Activated CD4-positive, CD25-positive, alpha-beta regulatory T cell treated with anti-CD3 and anti-CD28 coated beads, Interleukin-2, amount 50 U/mL, for 72 hours (primary cell): ENCODE results near the gene CXXC5.

Source experiments
- DNase-seq: peaks from one replicate; pipeline ENCODE4 v3.0.0; 2021

The CXXC5 gene

DNA sequence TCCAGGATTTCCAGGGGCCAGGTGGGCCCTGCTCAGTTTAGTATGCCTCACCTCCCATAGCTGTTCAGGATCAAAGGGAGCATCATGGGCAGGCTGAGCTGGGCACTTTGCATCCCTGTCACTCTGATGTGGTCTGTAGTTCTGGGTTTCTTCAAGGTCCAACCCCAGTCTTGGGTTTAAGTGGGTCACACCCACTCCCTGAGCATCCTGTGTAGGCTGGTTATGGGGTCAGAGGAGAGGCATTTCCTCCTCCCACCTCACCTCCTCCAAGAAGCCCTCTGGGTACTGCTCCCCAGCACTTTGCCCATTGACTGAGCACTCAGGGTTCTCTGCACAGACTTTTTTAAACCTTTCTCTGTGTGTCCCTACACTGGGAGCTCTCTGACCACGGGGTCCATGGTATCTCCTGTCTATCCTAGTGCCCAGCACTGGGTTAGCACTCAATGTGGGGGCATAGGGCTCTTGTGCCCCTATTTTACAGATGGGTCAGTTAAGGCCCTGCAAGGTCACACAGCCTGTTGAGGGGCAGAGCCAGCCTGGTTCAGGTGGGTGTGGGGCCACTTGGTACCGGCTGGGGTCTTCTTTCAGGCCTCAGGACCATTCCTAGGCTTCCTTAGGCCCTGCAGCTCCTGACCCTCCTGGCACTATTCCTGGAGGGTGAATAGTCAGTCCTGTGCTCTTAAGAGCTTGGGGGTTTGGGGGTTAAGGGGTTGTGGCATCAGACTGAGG is 19.0 kb downstream of the CXXC5 start:
- DNase-seq = no peak

DNA sequence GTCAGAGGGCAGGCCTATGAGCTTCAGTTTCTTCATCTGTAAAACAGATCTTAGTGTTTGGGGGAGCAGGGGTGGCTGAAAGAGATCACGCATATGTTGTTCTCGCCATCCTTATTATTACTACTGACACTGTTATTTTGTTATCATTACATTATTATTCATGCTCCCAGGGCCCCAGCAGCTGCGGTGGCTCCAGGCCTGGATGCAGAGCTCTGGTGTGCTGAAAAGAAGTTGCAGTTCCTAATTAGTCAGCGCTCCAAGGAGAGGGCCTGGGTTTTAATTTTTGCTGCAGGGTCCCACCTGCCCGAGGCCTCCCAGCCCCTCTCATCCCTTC is 19.5 kb downstream of the CXXC5 start:
- DNase-seq = no peak

DNA sequence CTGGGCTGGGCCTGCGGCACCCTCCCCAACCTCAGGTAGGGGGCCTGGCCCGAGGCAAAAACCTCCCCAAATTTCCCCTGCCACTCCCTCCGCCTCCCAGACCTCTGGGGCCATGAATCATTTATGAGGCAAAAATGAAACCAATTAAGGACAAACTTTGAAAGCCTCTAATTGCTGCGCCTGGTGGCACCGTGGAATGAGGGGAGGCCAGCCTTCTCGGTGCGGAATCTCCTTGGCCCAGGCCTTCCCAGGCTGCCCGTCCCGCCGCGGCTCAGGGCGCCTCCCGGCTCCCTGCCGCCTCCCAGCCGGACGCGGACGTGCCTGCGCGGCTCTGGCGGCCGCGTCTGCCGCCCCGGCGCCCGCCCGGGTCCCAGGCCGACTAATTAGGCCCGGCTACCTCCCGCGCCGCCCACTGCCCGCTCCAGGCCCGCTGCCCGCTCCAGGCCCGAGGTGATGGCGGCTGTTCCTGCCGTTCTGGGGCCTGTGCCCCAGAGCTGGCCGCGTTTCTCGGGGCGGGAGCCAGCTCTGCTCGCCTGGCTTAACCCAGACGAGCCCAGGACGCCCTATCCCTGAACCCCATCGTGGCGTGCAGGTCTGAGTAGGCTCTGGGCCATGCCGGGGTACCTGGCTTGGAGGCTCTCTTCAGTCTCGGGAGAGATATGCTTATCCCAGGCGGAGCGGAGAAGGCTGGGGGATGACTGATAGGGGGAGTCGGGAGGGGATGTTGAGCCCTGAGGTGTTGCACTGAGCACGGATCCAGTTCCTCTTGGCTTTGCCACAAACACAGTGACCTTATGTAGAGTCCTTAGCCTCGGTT is 20.1 kb downstream of the CXXC5 start:
- peak; percentile 55 for DNase-seq

- no peak for DNase-seq
Observed at GRCh38 chr5:139668924-139669661, 20.9 kb downstream of the CXXC5 start.

- DNase-seq = no peak
Observed at GRCh38 chr5:139669662-139670368, 21.7 kb downstream of the CXXC5 start.

DNA sequence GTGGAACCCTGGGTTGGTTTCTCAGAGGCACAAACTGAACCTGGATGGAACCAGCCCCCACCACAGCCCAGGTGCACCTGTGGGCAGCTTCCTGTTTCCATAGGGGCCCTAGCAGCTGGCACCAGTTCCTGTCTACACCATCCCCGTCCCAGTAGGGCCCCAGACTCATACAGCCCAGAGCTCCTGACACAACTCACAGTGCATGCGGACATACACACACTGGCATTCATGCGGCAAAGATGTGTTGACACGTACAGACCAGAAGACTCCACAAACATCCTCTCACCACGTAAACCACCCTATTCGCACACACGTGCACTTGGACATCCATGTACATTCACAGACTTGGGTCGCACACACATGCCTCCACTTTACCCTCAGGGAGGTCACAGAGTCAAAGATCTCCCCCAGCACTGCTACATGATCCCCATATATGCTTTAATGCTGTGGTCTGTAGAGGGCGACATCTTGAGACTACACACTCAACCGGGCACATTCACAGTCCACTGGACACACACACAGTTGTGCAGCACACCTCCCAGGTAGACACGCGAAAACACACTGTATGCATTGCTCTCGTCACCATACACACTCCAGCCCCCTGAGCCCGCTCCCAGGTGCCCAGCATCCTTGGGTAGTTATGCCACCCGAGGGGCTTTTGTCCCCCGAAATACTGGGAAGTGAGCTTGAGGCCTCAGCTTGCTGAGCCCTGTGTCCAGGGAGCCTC is 22.4 kb downstream of the CXXC5 start:
- no peak for DNase-seq

DNA sequence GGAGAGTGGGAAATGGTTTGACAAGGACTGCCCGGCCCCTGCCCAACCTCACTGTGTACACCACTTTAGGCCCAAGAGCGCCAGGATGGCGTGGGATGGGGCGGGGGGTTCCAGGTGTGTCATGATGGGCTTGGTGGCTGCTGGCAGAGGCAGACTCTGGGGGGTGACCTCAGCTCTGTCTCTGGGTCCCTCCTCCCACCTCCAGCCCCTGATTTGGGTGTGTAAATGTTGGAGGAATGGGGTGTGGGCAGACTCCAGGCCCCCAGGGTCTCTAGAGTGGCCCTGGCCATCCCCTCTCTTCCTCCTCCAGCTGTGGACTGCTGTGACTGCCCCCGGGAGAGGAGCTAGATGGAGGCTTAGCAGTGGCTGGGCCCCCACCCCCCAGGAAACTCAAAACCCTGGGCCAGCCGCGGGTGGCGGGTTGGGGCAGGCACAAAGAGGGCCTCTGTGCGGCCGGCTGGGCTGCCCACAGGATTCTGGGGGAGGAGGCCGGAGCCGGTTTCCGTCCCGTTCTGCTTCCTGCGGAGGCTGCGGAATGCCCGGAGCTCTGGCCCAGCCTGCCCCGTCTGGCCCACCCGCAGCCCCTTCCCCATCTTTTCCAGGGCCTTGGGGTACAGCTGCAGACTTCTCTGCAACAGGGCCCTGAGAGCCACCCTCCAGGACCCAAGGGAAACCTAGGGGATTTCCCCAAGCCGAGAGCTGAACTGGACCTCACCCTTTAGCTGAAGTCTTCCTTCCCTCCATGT is 23.1 kb downstream of the CXXC5 start:
- DNase-seq = no peak

GRCh38 chr5:139675213-139675612 is 27.1 kb downstream of the CXXC5 start:
- no peak for DNase-seq

GRCh38 chr5:139675825-139676224 is 27.7 kb downstream of the CXXC5 start:
- DNase-seq = no peak

- DNase-seq = no peak
Observed at GRCh38 chr5:139676406-139676805, 28.3 kb downstream of the CXXC5 start.

GRCh38 chr5:139676951-139677735 is 29.0 kb downstream of the CXXC5 start:
- DNase-seq = no peak

GRCh38 chr5:139677736-139678613 is 29.8 kb downstream of the CXXC5 start:
- no peak for DNase-seq

DNA sequence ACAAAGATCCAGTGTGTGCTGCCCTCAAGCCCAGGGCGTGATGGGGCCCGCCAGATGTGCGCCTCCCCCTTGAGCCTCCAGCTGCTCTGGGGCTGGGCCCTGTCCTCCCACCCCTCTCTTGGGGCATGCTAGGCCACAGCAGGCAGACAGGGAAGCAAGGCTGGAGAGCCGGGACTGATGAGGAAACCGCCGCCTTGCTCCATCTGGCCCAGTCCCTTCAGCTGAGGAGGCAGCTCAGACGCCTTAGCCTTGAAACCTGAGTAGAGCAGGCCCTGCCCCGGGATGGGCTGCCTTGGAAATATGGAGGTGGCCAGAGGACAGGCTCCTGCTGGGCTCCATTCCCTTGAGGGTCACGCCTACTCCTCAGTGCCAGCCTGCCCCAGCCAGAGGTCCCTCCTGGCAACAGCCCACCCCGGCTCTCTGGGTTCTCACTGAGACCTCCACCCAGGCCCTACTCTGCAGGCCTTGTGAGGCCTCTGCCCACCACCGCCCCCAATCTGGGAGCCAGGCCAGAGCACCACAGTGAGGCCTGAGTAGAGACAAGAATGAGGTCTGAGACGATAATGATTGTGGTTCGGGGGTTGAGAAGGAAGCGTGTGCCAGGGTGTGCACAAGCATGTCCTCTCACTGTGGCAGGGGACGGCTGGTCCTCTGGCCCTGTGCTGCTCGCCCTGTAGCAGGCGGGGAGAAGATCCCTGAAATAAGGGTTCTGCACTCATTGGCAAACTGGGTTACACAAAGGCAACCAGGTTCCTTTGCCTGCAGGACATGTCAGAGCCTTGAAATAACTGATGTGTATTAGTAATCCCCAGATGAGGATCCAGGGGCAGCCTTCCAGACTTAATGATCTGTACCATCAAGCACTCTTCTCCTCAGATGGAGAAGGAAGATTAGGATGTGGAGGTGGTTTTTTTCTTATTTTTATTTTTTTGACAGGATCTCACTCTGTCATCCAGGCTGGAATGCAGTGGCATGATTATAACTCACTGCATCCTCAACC is 30.9 kb downstream of the CXXC5 start:
- no peak for DNase-seq

- DNase-seq = no peak
Observed at GRCh38 chr5:139680368-139681111, 32.4 kb downstream of the CXXC5 start.

DNA sequence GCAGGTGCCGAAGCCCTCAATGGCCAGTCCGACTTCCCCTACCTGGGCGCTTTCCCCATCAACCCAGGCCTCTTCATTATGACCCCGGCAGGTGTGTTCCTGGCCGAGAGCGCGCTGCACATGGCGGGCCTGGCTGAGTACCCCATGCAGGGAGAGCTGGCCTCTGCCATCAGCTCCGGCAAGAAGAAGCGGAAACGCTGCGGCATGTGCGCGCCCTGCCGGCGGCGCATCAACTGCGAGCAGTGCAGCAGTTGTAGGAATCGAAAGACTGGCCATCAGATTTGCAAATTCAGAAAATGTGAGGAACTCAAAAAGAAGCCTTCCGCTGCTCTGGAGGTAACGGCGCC is 32.9 kb downstream of the CXXC5 start:
- no peak for DNase-seq

GRCh38 chr5:139681466-139681865 is 33.3 kb downstream of the CXXC5 start:
- no peak for DNase-seq

- DNase-seq = no peak
Observed at GRCh38 chr5:139682016-139682975, 34.1 kb downstream of the CXXC5 start.
